ENCODE data around the gene PTCH1.

The PTCH1 gene

DNA sequence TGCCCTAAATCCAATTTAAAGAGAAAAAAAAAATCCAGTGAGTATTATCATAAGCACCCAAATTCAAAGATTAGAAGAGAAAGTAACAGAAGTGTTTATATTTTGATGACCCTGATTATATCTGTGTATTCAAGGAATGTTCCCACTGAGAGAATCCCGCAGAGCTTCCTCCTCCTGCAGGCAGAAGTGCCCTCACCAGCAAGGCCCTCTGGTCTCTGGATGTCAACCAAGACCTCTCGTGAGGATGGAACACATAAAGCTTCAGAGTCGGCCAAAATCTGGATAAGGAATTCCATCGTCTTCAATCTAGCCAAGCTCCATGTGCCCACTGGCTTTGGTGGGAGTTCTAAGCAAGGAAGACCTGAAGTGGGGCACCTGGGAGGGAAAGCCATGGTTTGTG, 18.1 kb downstream of the PTCH1 start:
- TF ChIP-seq, protein P1, sequence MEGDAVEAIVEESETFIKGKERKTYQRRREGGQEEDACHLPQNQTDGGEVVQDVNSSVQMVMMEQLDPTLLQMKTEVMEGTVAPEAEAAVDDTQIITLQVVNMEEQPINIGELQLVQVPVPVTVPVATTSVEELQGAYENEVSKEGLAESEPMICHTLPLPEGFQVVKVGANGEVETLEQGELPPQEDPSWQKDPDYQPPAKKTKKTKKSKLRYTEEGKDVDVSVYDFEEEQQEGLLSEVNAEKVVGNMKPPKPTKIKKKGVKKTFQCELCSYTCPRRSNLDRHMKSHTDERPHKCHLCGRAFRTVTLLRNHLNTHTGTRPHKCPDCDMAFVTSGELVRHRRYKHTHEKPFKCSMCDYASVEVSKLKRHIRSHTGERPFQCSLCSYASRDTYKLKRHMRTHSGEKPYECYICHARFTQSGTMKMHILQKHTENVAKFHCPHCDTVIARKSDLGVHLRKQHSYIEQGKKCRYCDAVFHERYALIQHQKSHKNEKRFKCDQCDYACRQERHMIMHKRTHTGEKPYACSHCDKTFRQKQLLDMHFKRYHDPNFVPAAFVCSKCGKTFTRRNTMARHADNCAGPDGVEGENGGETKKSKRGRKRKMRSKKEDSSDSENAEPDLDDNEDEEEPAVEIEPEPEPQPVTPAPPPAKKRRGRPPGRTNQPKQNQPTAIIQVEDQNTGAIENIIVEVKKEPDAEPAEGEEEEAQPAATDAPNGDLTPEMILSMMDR (IDR thresholded peaks at IDR 0.05), result no peak
- Histone ChIP-seq H3K27ac (no peak overlapping the region), H3K4me3 (no peak overlapping the region)
- DNase-seq (ENCODE audit: low spot score), result no peak

DNA sequence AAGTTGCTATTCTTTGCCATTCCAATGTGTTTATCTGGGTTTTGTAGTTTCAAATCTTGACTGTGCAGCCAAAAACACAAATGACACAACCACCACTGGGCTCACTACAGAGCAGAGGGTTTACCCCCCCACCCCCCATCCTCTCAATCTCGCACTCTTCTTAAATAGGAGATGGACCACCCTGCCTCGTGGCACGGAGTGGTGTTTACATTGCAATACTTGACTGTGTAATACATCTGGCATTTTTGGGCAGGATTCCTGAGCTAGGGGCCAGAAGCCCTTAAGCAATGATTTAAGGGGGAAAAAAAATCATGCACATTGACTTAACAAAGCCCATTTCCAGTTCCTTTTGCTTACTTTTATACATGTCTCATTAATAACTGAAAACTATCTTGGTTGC, 19.0 kb downstream of the PTCH1 start:
- no peak for DNase-seq (ENCODE audit: low spot score)
- TF ChIP-seq, protein P1 (IDR thresholded peaks at IDR 0.05), result no peak
- Histone ChIP-seq H3K27ac (no peak overlapping the region), H3K4me3 (peak overlapping the region; percentile 13)

DNA sequence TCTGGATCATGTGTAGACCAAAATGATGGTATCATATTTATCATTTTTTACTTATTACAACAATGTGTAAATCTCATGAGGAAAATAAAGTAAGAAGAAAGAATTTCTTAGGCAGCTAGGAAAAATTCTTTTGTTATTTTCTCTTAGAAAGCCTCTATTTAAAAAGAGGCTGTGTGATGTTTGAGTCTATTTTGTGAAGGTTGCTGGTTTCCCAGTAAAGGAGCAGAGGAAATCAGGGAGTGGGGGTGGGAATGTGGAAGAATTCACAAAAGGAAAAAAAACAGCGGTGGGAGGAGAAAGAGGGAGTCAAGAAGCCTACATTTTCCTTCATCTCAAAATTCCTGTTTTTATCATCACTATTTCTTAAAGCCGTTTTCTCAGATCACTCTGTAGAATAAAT, 20.1 kb downstream of the PTCH1 start:
- no peak overlapping the region for H3K4me3 ChIP-seq
- DNase-seq (ENCODE audit: low spot score), result no peak
- TF ChIP-seq, protein P1 (IDR thresholded peaks at IDR 0.05), result no peak
- no peak overlapping the region for H3K27ac ChIP-seq

DNA sequence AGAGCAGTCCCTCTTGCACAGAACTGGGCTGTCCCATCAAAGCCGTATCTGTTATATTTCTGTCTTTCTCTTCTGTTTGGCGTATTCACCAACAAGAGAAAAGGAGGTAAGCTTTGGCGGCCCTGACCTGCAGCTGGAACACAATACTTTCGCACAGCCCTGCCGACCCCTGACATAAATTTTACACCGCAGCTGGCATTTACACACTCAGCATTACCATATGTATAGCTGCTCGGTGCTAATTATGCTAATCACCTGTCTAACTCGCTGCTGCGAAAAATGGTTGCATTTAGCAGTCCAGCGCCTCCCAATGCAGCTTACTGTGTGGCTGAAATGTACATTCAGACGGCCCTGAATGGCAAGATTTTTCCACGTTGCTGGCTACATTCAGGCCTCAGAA, 20.8 kb downstream of the PTCH1 start:
- TF ChIP-seq, protein P1 (IDR thresholded peaks at IDR 0.05), result no peak
- no peak overlapping the region for H3K4me3 ChIP-seq
- no peak for DNase-seq (ENCODE audit: low spot score)
- H3K27ac ChIP-seq, result no peak overlapping the region

DNA sequence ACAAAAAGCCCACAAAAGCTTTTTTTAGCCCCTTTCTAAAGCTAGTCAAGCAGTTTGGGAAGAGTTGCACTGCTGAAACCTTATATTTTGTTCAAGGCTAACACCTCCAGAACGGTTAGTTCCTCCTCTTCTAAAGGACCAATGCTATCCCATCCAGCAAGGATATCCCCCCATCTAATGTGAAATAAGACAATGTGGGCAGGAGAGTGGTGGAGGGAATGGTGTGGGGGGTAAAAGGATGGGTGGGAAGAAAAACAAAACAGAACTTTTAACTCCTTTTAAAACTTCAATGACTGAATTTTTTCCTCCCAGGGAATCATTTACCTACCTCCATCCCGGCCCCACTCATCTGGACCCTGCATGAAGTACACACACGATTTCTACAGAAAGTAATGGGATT, 21.2 kb downstream of the PTCH1 start:
- no peak overlapping the region for H3K4me3 ChIP-seq
- TF ChIP-seq, protein P1 (IDR thresholded peaks at IDR 0.05), result no peak
- DNase-seq (ENCODE audit: low spot score), result no peak
- no peak overlapping the region for H3K27ac ChIP-seq

DNA sequence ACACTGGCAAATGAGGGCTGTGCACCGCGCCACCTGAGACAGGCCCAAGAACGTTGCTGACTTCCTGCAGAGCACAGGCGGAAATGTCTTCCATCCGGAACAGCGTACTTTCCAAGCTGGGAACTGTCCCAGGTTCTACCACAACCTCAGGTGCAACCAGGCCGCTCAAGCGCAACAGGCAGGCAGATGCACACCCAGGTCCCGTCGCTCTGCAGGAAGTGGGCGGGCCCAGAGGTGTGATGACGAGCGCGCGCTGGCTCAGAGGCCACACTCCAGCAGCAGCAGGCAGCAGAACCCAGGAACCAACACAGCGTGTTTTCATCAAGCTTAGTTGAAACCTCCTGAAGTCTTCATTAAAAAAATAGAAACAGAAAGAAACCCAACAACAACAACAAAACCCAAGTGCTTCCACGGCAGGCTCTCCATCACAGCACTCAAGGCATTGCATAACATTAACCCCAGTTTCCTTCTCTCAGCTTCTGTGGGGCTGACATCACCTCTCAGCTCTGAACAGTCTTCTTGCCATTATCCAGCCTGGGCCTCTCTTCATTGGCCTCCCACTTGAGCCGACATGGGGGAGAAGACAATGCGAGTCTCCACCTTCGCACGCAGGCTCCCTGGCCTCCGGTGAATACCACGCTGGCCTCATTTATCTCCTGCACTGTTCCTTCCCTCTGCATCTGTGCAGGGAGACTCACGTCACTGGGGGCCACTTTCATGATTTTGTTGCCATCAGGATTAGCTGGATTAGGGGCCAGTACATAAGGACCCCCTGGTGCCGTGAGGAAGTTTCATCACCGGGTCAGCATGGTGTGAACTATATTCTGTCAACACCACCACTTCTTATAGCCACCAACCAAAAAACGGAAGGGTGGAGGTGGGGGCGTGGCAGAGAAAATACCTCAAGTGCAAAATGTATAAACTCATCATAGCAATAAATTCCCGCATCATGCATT, 22.1 kb downstream of the PTCH1 start:
- DNase-seq (ENCODE audit: low spot score), result no peak
- H3K27ac ChIP-seq, result no peak overlapping the region
- H3K4me3 ChIP-seq, result no peak overlapping the region
- TF ChIP-seq, protein P1 (IDR thresholded peaks at IDR 0.05), result no peak

DNA sequence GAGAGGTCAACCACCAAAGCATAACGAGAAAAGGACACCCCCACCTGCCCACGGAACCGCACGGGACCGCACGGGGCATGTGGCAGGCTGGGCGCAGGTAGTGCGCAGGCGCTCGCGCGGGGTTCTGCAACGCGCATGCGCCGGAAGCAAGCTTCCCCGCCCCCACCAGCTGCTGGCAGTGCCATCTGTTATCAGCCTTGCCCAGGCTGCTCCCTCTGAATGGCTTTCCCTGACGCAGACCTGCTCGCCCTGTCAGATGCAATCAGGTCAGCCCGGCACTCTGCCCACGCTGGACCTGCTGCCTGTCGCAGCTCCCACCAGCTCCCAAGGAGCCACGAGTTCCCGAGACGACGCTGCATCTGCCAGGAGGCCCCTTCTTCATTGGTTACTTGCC, 22.8 kb downstream of the PTCH1 start:
- Histone ChIP-seq H3K27ac (no peak overlapping the region), H3K4me3 (no peak overlapping the region)
- TF ChIP-seq, protein P1 (IDR thresholded peaks at IDR 0.05), result no peak
- no peak for DNase-seq (ENCODE audit: low spot score)

Measured in coronary artery (tissue), 2 donors.